Measurements from ENCODE around the gene RAB36.

- no peak for TF ChIP-seq CTCF (IDR thresholded peaks at IDR 0.05)
- TF ChIP-seq ZFX (IDR thresholded peaks at IDR 0.05; ENCODE audit: borderline replicate concordance): no peak
These were observed 30.6 kb upstream of the RAB36 start for GRCh38 chr22:23114721-23115020.
